Measurements from ENCODE around the gene TRABD2B.
A peak's percentile ranks its signal among the peaks of the same experiment; 100 is the strongest.

TRABD2B gene

GRCh38 chr1:47766832-47767740 lies 230.1 kb downstream of the TRABD2B start:
- no peak for DNase-seq

GRCh38 chr1:47765742-47766485 lies 231.3 kb downstream of the TRABD2B start:
- no peak for DNase-seq

- DNase-seq = no peak
These were observed 231.9 kb downstream of the TRABD2B start for GRCh38 chr1:47765236-47765635.

DNA sequence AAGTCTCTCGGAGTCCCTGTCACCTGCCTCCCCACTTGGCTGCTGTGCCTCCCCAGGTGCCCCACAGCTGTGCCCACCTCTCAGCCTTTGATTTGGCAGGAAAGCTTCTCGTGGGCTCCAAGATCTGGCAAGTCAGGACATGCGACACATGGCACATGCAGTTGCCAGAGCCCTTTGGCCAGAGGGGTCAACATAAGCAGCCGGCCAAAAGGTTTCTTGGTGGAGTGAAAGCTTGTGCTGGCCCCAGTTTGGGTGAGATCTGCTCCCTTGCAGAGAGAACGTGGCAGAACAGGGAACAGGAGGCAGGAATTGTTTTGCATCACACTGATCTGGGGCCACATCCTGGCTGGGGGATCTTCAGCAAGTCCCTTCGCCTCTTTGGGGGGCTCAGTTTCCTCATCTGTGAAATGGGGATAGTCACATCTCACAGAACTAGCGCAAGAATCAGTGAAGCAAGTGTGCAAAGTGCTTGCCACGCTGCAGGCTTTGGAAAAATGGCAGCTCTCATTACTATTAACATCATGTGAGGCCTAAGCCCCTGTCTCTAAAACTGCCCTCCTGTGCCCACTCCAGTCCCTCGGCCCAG lies 232.6 kb downstream of the TRABD2B start:
- no peak for DNase-seq

DNA sequence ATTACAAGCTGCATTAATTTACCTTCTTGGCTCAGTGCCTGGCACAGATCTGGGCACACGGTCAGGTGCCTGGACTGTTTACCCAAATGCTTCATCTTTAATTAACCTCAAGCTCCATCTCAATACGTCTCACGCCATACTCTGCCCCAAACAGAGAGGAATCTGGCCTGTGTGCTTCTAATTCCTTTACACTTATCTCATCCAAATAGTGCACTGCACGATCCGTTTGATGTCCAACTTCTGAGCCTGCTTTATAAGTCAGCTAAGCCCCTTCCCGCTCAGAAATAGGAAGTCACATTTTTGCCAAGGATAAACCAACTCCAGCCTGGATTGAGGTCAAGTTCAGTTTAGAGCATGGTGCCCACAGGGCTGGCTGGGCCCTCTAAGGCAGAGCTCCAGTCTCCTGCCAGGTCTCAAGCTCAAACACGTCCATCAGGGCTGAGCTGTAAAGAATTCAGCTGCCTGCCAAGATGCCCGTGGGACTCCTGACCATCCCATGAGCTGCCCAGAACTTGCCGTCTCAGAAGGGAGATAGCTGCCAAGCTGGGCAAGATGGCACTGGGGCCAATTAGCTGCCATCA lies 233.5 kb downstream of the TRABD2B start:
- no peak for DNase-seq

DNA sequence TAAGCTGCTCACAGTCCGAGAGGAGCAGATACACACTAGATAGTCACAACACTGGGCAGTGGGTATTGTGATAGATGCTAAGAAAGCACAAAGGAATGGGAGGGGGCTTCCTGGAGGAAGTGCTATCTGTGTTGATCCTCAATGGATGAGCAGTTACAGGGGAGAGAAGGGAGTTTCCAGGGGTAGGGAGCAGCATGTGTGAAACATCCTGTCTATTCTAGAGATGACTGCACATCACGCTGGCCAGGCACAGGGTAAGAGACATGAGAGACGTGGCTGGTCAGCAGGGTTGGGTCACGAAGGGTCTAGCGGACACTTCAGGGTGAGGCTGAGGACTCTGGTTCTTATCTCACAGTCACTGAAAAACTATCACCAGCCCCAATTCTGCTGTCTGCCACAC lies 235.2 kb downstream of the TRABD2B start:
- no peak for DNase-seq

- DNase-seq = no peak
These were observed 235.8 kb downstream of the TRABD2B start for GRCh38 chr1:47761201-47761930.

DNA sequence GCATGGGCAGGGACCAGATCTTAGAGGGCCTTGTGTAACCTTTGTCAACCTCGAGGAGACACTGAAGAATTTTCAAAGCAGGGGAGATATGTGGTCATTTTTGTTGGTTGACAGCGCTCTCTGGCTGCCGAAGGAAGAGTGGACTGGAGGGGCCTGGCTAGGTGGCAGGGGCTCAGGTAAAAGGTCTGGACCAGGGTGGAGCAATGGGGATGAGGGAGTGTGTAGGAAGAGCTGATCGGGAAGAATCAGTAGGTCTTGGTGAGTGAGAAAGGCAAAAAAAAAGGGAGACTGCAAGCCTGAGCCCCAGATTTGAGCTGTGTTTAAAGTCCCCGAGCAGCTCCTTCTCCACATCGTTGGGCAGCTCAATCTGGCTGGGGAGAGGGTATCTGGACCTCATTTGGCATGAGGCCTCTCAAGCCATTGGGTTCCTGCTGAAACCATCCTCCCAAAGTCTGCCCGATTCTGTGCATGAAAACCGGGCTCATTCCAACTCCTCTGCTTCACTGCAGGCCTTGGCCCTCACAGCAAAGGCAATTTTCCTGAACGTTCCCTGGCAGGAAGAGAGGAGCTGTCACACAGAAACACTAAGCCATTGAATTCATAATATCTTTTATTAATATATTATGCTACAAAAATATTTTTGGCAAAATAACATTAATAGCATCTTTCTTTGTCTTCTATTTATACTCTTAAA lies 237.1 kb downstream of the TRABD2B start:
- DNase-seq = no peak

- DNase-seq = no peak
These were observed 237.8 kb downstream of the TRABD2B start for GRCh38 chr1:47759251-47759935.

- DNase-seq = no peak
These were observed 238.6 kb downstream of the TRABD2B start for GRCh38 chr1:47758341-47759250.

DNA sequence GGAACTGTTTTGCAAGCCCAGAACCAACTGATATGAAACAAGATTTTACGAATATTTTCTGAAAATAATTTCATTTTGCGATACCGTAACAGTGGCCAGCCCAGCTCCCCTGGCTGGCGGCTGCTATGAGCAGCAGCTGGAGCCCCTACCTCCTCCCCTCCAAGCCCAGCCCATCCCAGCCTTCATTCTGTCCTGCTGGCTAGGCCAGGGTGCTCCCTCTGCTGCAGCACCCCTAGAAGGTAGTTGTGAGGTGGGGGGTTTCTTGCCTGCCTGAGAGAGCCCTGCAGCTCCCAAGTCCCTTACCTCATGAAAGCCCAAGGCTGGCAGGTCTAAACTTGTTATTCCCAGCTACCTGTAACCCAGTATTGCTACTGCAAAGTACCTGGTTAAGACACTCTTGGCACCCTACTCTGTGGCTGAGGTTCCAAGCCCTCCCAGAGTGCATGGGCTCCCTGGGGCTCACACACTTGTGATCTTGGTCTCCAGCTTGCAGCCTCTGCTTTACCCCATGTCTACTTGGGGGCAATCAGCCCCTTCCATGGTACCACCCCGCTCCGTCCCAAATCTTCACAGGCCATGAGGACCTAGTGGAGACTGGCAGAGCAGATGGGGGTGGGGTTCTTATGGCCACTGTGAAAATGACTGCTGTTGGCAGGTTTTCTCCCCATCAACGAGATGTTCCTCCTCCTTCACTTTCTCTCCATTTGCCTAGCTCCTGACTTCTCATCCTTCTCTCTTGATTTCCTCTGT lies 239.8 kb downstream of the TRABD2B start:
- no peak for DNase-seq

- DNase-seq = no peak
These were observed 240.8 kb downstream of the TRABD2B start for GRCh38 chr1:47756411-47756810.

DNA sequence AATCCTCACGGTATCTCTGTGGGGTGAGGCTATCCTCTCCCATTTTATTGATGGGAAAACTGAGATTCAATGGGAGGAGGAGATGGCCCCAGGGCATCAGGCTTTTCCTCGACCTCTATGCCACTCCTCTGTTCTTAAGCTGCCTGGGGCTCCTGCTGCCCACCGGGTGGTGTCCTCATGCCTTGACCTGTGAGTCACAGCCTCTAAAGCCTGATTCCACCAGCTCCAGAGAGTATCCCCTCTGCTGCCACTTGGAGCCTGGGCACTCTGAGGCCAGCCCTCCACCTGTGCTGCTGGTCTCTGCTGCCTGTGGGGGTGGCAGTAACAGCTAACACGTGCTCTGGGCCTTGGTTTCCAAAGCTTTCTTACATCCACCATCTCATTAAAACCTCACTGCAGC lies 241.2 kb downstream of the TRABD2B start:
- DNase-seq = no peak

GRCh38 chr1:47755101-47755990 lies 241.8 kb downstream of the TRABD2B start:
- peak; percentile 62 for DNase-seq

GRCh38 chr1:47754221-47754620 lies 243.0 kb downstream of the TRABD2B start:
- no peak for DNase-seq

DNA sequence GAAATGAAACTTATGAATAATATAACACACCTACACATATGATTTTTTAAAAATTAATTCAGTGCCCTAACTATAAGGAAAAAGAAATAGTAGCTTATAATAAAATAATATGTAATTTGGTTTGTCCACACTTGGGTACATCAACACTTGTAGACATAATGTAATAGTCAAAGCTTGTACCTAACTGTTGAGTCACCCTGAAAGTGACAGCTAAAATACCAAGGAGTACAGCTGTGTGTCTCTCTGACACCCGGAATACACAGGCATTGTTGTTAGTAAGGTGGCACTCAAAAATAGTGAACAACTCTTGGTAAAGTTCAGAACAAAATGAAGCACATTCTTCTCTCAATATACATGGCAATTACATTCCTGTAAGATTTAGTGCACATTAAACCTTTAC lies 243.4 kb downstream of the TRABD2B start:
- DNase-seq = peak; percentile 31

GRCh38 chr1:47752559-47752958 lies 244.6 kb downstream of the TRABD2B start:
- no peak for DNase-seq

GRCh38 chr1:47751996-47752451 lies 245.2 kb downstream of the TRABD2B start:
- no peak for DNase-seq

Data from activated CD4-positive, alpha-beta T cell treated with anti-CD3 and anti-CD28 coated beads, Interleukin-10, Interleukin-2, amounts not matched to agents 100 ng/mL and 50 ng/mL, durations not matched to agents 16 hours and 8 hours (primary cell).